ENCODE data around the gene CPTP.
A peak's percentile ranks its signal among the peaks of the same experiment; 100 is the strongest.
"Not testable (repeated sequence)": the region's sequence is repeated elsewhere in the genome, so short reads cannot be mapped to it uniquely, and the experiment has no call there.

Gene CPTP

GRCh38 chr1:1314678-1315335 lies 9.8 kb upstream of the CPTP start:
- no peak overlapping the region for H3K27ac Mint-ChIP-seq
- H3K36me3 Mint-ChIP-seq: peaks cover 31% of the 10 kb centered on the region
- H3K4me1 Mint-ChIP-seq: peaks cover 4% of the 10 kb centered on the region
- no peaks in the 10 kb centered on the region for H3K9me3 Mint-ChIP-seq
- CTCF ChIA-PET: no interaction called here
- H3K4me3 Mint-ChIP-seq: no peak overlapping the region
- H3K27me3 Mint-ChIP-seq: no peaks in the 10 kb centered on the region
- DNase-seq: no peak

- CTCF ChIA-PET: no interaction called here
- Mint-ChIP-seq H3K27ac (no peak overlapping the region), H3K36me3 (peaks cover 31% of the 10 kb centered on the region), H3K4me3 (no peak overlapping the region), H3K27me3 (no peaks in the 10 kb centered on the region), H3K9me3 (no peaks in the 10 kb centered on the region), H3K4me1 (peaks cover under 1% of the 10 kb centered on the region)
- no peak for DNase-seq
Observed at GRCh38 chr1:1315435-1315954, 9.1 kb upstream of the CPTP start.

GRCh38 chr1:1316199-1316598 lies 8.4 kb upstream of the CPTP start:
- H3K27me3 Mint-ChIP-seq, H3K4me3 Mint-ChIP-seq, H3K27ac Mint-ChIP-seq, H3K9me3 Mint-ChIP-seq, CTCF ChIA-PET, H3K4me1 Mint-ChIP-seq, DNase-seq: not testable (repeated sequence)
- peaks cover 29% of the 10 kb centered on the region for H3K36me3 Mint-ChIP-seq

- Mint-ChIP-seq H3K27me3 (no peaks in the 10 kb centered on the region), H3K36me3 (peaks cover 29% of the 10 kb centered on the region), H3K9me3 (no peaks in the 10 kb centered on the region), H3K27ac (no peak overlapping the region), H3K4me1 (peaks cover 5% of the 10 kb centered on the region), H3K4me3 (no peak overlapping the region)
- CTCF ChIA-PET: no interaction called here
- DNase-seq: no peak
Observed at GRCh38 chr1:1317420-1317819, 7.2 kb upstream of the CPTP start.

GRCh38 chr1:1318131-1318652 lies 6.4 kb upstream of the CPTP start:
- no peak for DNase-seq
- Mint-ChIP-seq H3K9me3 (no peaks in the 10 kb centered on the region), H3K4me1 (peaks cover 11% of the 10 kb centered on the region), H3K4me3 (no peak overlapping the region), H3K36me3 (peaks cover 25% of the 10 kb centered on the region), H3K27ac (no peak overlapping the region), H3K27me3 (no peaks in the 10 kb centered on the region)
- CTCF ChIA-PET: no interaction called here

- Mint-ChIP-seq H3K4me1 (peaks cover 16% of the 10 kb centered on the region), H3K36me3 (peaks cover 26% of the 10 kb centered on the region), H3K4me3 (no peak overlapping the region), H3K27me3 (no peaks in the 10 kb centered on the region), H3K9me3 (no peaks in the 10 kb centered on the region), H3K27ac (no peak overlapping the region)
- CTCF ChIA-PET: no interaction called here
- no peak for DNase-seq
Observed at GRCh38 chr1:1318777-1319645, 5.6 kb upstream of the CPTP start.

GRCh38 chr1:1319646-1319941 lies 5.0 kb upstream of the CPTP start:
- Mint-ChIP-seq H3K27me3 (no peaks in the 10 kb centered on the region), H3K36me3 (peaks cover 26% of the 10 kb centered on the region), H3K4me3 (no peak overlapping the region), H3K27ac (no peak overlapping the region), H3K9me3 (no peaks in the 10 kb centered on the region), H3K4me1 (peaks cover 17% of the 10 kb centered on the region)
- no peak for DNase-seq
- CTCF ChIA-PET: no interaction called here

- H3K4me1 Mint-ChIP-seq: peaks cover 24% of the 10 kb centered on the region
- no peak overlapping the region for H3K4me3 Mint-ChIP-seq
- H3K36me3 Mint-ChIP-seq: peaks cover 21% of the 10 kb centered on the region
- no peaks in the 10 kb centered on the region for H3K27me3 Mint-ChIP-seq
- no peak overlapping the region for H3K27ac Mint-ChIP-seq
- no peak for DNase-seq
- H3K9me3 Mint-ChIP-seq: no peaks in the 10 kb centered on the region
- CTCF ChIA-PET: no interaction called here
Observed at GRCh38 chr1:1320666-1321448, 3.7 kb upstream of the CPTP start.

GRCh38 chr1:1321477-1321876 lies 3.1 kb upstream of the CPTP start:
- CTCF ChIA-PET: no interaction called here

GRCh38 chr1:1322418-1322817 lies 2.2 kb upstream of the CPTP start:
- Mint-ChIP-seq H3K4me1 (peaks cover 30% of the 10 kb centered on the region), H3K36me3 (peaks cover 16% of the 10 kb centered on the region), H3K27ac (no peak overlapping the region), H3K27me3 (no peaks in the 10 kb centered on the region), H3K9me3 (no peaks in the 10 kb centered on the region), H3K4me3 (peak overlapping the region; percentile 95)
- DNase-seq: no peak
- CTCF ChIA-PET: no interaction called here

More at GRCh38 chr1:1321477-1321876, 3.1 kb upstream of the CPTP start:
- H3K27me3 Mint-ChIP-seq: no peaks in the 10 kb centered on the region
- no peaks in the 10 kb centered on the region for H3K9me3 Mint-ChIP-seq
- DNase-seq: no peak
- H3K36me3 Mint-ChIP-seq: peaks cover 18% of the 10 kb centered on the region
- peaks cover 30% of the 10 kb centered on the region for H3K4me1 Mint-ChIP-seq
- H3K4me3 Mint-ChIP-seq: no peak overlapping the region
- H3K27ac Mint-ChIP-seq: no peak overlapping the region

GRCh38 chr1:1322952-1323351 lies 1.6 kb upstream of the CPTP start:
- DNase-seq: no peak
- Mint-ChIP-seq H3K27ac (peak overlapping the region; percentile 96), H3K36me3 (peaks cover 15% of the 10 kb centered on the region), H3K9me3 (no peaks in the 10 kb centered on the region), H3K4me3 (peak overlapping the region; percentile 95), H3K4me1 (peaks cover 30% of the 10 kb centered on the region), H3K27me3 (no peaks in the 10 kb centered on the region)
- CTCF ChIA-PET: interaction anchor here (1.4 kb wide), 1 partner anchor 49 kb away, joined by 3 read pairs; no protein-coding TSS in a partner anchor

- H3K9me3 Mint-ChIP-seq: no peaks in the 10 kb centered on the region
- no peak for DNase-seq
- no peaks in the 10 kb centered on the region for H3K27me3 Mint-ChIP-seq
- CTCF ChIA-PET: interaction anchor here (1.4 kb wide), 1 partner anchor 48 kb away, joined by 3 read pairs; no protein-coding TSS in a partner anchor
- peak overlapping the region; percentile 64 for H3K27ac Mint-ChIP-seq
- peak overlapping the region; percentile 87 for H3K4me3 Mint-ChIP-seq
- H3K4me1 Mint-ChIP-seq: peaks cover 30% of the 10 kb centered on the region
- H3K36me3 Mint-ChIP-seq: peaks cover 13% of the 10 kb centered on the region
Observed at GRCh38 chr1:1324084-1324523, 498 bp upstream of the CPTP start.

- Mint-ChIP-seq H3K4me3 (peak overlapping the region; percentile 75), H3K36me3 (peaks cover 11% of the 10 kb centered on the region), H3K4me1 (peaks cover 30% of the 10 kb centered on the region), H3K9me3 (peaks cover 6% of the 10 kb centered on the region), H3K27me3 (no peaks in the 10 kb centered on the region), H3K27ac (peak overlapping the region; percentile 82)
- peak; percentile 31 for DNase-seq
- CTCF ChIA-PET: interaction anchor here (2.0 kb wide), 1 partner anchor 20 kb away, joined by 5 read pairs; no protein-coding TSS in a partner anchor
Observed at GRCh38 chr1:1325288-1326074, 879 bp downstream of the CPTP start.

Measured in activated naive CD4-positive, alpha-beta T cell treated with anti-CD3 and anti-CD28 coated beads, Interleukin-2, amount 10 ng/mL, durations not matched to agents 7 days and 5 days (primary cell).